Inflammatory macrophage treated with lipopolysaccharide for 1 hour (primary cell): ENCODE measurements around the gene MC5R.

Experiments
- DNase-seq, 2 donors: peaks; one replicate each; pipeline ENCODE4 v3.0.0-alpha.2; 2020 to 2022

MC5R gene

DNA sequence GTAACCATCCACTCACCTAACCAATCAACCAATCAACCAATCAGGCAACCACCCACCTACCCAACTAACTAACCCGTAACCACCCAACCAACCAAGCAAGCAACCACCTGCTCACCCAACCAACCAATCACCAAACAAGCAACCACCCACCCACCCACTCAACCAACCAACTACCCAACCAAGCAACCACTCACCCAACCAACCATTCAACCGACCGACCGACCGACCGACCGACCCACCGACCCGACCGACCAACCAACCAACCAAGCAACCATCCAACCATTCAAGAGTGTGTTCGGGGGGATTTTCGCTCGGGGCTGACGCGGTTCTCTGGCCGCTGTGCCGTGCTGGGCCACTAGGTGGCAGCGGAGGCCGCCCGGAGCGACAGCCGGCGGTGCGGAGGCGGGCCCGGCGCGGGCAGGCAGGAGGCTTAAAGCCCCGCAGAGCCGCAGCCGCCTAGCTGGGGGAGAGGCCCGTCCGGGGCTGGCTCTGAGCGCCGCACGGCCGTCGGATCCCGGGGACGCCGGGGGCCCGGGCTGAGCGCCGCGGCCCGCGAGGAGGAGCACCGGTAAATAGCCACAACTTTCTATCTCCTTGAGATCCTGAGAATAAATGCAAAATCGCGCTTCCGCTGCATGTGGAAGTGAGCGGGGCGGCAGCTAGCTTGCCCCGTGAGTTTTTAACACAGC is at the start of gene MC5R:
Gene MC5R, plus strand, starts transcription at position 443 of the 689 bp plus-strand sequence. CDS start 1,617 bp downstream, outside the sequence.
- peak; percentile 35 to 79 for DNase-seq

DNA sequence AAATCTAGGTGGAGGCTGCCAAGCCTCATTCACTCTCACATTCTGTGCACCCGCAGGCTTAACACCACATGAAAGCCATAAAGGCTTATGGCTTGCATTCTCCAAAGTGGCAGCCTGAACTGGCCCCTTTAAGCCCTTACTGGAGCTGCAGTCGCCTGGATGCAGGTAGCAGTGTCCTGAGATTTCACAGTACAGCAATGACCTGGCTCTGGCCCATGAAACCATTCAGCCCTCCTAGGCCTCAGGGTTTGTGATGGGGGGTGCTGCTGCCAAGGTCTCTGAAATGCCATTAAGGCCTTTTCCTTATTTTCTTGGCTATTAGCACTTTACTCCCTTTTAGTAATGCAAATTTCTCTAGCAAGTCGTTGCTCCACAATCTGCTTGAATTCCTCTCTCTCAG is 48.9 kb upstream of the MC5R start:
- DNase-seq: no peak

DNA sequence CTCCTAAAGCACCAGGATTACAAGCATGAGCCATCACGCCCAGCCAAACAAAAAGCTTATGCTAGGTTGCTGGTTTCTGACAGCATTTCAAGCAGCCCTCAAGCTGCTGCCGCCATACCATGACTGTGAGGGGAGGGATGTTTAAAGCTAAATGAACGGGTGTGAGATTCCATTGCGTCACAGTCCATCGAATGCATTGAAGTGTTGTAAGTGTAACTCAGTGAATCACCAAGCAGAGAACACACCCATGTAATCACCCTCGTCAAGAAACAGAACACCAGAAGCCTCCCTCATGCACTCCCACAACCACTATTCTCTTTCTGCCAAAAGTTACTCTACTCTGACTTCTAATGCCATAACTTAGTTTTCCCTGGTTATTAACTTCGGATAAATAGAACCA is 32.8 kb upstream of the MC5R start:
- DNase-seq: no peak

DNA sequence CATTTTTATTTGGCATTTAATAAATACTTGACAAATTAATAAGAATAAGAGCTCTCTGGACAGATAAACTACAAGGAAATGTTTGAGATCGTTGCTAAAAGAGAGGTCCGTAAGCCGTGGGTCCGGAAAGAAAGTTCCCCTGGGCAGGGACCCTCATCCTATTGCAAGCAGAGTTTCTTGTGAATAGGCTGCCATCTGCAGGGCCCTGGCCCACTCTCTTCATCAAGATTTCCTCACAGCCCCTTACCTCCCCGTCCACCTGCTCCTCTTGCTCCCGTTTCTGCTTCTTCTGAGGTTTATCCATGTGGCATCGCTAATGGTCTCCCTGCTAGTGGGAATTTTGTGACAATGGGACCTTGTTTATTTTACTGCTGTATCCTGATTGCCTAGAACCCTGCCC is 30.1 kb upstream of the MC5R start:
- DNase-seq: no peak

DNA sequence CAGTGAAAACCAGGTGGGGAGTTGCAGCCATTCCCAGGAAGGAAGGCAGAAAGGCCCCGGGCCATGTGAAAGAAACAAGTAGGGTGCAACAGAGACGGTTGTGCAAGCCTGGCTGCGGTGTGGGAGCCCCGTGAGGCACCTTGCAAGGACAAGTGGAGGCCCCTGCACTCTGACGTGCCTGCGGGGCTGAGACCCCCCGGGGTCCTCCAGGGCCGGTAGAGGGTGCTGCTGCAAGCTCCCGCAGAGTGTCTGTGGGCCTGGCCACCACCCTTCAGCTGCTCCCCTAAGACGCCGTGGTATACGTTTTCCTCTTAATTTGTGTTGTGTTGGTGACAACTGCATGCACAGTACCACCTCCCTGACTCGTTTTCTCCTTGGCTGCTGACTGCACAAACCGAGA is 27.4 kb upstream of the MC5R start:
- DNase-seq: no peak

- no peak for DNase-seq
Measured at GRCh38 chr18:13797157-13797611, 26.8 kb upstream of the MC5R start.

GRCh38 chr18:13799396-13799795 is 24.6 kb upstream of the MC5R start:
- DNase-seq: no peak

- DNase-seq: peak; percentile 42 to 82
Measured at GRCh38 chr18:13800505-13801259, 23.3 kb upstream of the MC5R start.

DNA sequence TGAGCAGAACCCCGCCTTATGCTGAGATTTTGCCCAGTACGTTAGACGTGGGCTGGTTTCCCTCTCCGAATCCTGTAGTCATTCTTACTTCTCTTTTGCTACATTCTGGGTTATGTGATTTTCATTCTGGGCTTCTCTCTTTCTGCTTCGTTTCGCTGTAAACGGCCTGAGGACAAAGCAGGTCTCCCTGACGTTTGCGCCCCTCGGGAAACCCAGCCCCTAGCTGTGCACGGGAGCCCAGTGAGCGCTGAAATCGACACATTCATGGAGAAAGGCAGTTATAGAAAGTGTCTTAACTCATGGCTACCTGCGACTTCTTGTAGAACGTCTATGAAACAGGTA is 22.7 kb upstream of the MC5R start:
- no peak for DNase-seq

DNA sequence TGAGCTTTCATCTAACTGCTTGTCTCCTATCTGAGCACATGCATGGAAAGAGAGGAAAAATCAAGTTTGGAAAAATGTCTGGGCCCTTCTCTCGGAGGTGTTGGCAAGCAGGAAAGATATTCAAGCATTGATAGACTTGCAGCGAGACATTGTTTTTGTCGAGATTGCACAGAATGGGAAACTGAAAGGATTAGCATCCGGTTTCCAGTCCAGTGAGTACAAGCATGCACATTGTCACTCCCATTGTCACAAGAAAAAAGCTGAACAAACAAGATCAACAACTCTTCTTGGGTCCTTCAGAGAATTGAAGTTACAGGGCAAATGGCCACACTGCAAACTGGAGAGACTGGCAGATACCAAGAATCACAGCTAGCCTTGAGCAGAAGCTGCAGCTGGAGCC is 19.6 kb upstream of the MC5R start:
- DNase-seq: no peak

DNA sequence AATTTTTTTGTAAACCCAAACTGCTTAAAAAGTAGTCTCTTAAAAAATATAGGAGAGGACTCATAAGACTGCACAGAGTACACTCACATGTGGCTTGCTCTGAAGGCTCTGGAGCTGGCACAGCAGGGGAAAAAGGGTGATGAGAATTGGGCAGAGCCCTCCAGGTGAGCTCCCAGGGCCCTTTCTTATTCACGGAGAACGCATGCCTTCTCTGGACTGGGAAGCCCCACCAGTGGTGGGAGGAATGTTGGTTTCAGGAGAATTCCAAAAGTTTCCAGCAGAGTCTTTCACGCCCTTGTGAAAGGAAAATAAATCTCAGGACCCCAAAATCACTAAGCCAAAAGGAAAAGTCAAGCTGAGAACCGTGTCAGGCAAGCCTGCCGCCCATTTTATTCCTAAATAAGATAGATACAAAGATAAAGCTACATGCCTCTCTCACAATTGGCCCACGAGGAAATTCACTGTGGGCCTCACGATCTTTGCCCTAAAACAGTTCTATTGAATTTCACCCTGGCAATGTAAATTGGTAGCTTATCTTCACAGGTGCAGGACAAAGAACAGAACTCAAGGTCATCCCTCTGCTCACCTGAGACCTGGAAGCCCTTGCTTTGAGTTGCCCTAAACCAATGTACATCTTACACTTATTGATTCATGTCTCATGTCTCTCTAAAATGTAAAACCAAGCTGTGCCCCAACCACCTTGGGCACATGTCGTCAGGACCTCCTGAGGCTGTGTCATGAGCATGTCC is 15.5 kb upstream of the MC5R start:
- DNase-seq: no peak

GRCh38 chr18:13809043-13809430 is 14.9 kb upstream of the MC5R start:
- no peak for DNase-seq

- DNase-seq: no peak
Measured at GRCh38 chr18:13809531-13810255, 14.3 kb upstream of the MC5R start.

- no peak for DNase-seq
Measured at GRCh38 chr18:13810950-13811485, 12.9 kb upstream of the MC5R start.

DNA sequence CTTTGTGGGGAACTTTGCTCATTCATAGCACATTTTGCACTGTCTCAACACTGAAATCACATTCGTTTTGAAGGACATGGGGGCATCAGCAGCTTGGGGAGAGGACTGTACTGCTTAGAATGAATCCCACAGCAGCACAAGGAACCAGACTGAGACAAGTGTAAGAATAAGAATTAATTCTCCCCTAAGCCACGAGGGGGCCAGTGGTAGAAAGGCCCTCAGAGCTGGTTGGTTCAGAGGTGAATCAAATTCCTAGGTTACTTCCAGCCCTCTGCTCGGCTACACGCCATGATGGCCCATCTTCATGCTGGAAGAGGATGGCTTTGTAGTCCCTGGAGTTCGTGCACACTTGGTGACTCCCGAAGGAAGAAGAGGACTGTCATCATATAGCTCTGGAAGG is 12.0 kb upstream of the MC5R start:
- DNase-seq: no peak

- peak; percentile 31 to 84 for DNase-seq
Measured at GRCh38 chr18:13813271-13813849, 10.6 kb upstream of the MC5R start.

DNA sequence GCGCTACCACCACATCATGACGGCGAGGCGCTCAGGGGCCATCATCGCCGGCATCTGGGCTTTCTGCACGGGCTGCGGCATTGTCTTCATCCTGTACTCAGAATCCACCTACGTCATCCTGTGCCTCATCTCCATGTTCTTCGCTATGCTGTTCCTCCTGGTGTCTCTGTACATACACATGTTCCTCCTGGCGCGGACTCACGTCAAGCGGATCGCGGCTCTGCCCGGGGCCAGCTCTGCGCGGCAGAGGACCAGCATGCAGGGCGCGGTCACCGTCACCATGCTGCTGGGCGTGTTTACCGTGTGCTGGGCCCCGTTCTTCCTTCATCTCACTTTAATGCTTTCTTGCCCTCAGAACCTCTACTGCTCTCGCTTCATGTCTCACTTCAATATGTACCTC is 2.3 kb downstream of the MC5R start:
- no peak for DNase-seq

- no peak for DNase-seq
Measured at GRCh38 chr18:13831864-13832508, 8.0 kb downstream of the MC5R start.

GRCh38 chr18:13834496-13835015 is 10.6 kb downstream of the MC5R start:
- no peak for DNase-seq

GRCh38 chr18:13835202-13835601 is 11.3 kb downstream of the MC5R start:
- DNase-seq: no peak

GRCh38 chr18:13836559-13836958 is 12.6 kb downstream of the MC5R start:
- DNase-seq: no peak

DNA sequence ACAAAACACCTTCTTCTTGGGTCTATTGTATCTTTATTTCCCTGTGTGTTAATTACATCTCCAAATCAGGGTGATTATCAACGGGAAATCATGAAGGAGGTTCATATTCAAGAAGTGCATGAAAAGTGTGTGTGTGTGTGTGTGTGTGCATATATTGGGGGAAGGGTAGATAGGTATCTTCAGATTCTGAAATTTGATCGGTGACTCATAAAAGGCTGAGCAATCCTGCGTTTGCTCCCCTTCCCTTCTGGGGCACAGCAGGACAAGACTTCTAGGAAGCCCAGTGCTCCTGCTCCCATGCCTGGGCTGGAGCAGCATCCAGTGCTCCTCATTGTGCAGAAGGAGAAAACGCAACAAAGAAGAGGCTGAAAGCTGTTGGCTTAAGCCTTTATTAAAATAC is 25.8 kb downstream of the MC5R start:
- DNase-seq: no peak
